ENCODE data around the gene NISCH.

NISCH gene

DNA sequence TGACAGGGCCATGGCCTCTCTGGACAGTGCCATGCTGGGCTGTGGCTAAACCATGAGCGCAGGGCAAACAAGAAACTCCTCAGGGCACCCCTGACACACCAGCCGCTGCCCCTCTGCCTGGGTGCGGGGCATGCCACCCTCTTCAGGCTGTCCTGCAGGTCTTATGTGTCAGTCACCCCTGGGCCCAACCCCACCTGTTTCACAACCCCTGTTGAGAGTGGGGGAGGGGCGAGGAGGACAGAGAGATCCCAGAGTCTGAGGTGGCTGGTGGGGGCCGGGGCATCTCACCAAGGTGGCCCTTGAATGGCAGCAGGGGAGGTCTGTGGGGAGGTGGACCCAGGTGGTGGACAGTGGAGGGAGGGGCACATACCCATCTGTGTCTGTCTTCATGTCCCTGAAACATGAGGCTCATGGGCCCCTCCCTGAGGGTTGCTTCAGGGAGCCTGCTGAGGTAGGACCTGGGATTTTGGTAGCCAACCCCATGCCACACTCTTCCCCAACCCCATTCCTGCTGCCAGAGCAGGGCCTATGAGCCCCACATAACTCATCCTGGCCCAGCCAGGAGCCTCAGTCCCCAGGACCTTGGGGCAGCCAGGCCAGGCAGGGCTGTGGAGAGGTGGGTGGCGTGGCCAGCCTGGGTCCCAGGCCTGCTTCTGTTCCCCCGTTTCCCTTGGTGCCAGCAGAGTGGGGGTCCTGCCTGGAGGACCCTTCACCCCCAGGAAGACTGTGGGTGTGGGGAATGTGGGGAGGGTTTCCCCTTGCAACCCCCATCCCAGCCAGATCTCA lies 38.0 kb downstream of the NISCH start:
- no peak for DNase-seq

- no peak for DNase-seq
Measured at GRCh38 chr3:52494445-52494844, 39.0 kb downstream of the NISCH start.

DNA sequence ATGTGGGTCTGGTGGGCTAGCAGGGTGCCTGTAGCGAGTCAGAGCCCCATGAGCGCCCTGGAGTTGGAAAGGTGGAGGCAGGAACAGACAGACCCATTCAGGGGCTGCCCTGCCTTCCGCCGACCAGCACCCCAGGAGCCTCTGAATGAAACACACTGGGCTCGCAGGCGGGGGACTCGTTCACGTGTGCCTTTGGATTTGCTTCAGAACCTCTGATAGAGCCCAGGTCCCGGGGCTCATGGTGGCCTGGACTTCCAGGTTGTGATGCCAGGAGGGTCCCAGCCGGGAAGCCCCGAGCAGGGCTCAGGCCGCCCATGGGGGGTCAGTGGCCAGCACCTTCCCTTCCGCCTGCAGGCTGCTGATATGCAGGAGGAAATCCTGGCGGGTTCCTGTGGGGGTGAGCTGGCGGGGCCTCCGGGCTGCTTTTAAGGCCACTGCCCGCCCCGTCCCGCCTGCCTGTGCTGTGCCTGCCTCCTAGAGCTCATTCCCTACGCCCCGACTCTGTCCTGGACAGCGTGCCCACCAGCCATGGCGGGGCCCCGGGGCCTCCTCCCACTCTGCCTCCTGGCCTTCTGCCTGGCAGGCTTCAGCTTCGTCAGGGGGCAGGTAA lies 39.6 kb downstream of the NISCH start, which contains the start of gene STAB1:
STAB1 (plus strand) TSS at position 453 of the 610 bp plus-strand sequence; CDS start at position 529, 76 bp downstream.
- no peak for DNase-seq

DNA sequence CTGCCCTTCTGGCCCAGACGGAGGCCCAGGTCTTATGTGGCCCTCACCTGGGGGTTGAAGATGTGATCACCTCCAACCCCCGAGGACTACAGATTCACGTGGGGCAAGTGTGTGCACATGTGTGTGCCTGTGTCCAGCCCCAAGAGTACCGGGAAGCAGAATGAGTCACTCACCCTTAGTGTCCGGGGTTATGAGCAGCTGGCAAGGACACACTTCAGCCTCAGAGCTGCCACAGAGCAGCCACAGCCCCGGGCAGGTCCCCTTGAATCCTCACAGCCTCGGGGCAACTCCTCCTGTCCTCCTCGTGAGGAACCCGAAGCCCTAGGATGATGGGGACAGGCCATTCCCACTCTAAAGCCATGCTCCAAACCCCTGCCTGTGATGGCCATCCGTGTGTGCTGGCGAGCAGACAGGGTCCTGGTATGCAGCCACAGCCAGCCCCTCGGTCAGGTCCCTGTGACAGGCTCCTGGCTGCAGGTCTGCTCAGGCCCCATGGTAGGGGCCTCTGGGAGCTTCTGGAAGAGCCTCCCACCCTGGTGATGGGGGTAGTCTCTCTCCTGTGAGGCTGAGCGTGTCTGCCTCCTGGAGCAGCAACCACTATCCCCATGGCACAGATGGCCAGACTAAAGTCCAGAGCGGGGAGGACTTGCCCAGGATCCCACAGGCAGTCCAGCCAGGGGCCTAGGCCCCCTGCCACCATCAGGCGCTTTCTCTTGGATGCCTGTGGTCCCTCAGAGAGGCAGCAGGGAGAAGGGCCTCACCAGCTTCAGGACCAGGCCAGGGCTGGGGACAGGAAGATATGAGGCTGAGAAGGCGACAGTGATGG lies 40.6 kb downstream of the NISCH start:
- no peak for DNase-seq

- DNase-seq = no peak
Measured at GRCh38 chr3:52498137-52499054, 43.0 kb downstream of the NISCH start.

- no peak for DNase-seq
Measured at GRCh38 chr3:52501046-52501445, 45.6 kb downstream of the NISCH start.

GRCh38 chr3:52502001-52502400 lies 46.6 kb downstream of the NISCH start:
- DNase-seq = no peak

DNA sequence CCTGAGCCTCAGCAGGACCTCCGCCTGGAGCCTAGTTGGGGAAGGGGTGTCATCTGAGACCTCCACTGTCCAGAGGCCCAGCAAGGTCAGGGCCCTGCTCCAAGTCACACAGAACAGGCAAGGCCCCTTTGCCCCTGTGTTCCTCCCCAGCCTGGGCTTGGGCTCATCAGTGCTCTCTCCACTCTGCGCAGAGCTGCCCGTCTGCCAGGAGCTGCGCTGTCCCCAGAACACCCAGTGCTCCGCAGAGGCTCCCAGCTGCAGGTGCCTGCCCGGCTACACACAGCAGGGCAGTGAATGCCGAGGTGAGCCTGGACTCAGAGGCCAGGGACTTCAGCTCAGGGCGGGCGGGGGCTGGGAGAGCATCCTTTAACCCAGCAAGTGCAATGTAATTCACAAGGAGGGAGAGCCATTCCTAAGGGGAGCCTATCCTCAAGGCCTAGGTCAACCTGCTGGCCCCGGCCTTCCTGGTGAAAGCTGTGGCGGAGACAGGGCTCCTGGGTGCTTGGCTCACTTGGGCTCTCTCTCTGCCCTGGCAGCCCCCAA lies 47.5 kb downstream of the NISCH start:
- no peak for DNase-seq

- DNase-seq = no peak
Measured at GRCh38 chr3:52503788-52504424, 48.5 kb downstream of the NISCH start.

GRCh38 chr3:52504977-52505376 lies 49.6 kb downstream of the NISCH start:
- no peak for DNase-seq

DNA sequence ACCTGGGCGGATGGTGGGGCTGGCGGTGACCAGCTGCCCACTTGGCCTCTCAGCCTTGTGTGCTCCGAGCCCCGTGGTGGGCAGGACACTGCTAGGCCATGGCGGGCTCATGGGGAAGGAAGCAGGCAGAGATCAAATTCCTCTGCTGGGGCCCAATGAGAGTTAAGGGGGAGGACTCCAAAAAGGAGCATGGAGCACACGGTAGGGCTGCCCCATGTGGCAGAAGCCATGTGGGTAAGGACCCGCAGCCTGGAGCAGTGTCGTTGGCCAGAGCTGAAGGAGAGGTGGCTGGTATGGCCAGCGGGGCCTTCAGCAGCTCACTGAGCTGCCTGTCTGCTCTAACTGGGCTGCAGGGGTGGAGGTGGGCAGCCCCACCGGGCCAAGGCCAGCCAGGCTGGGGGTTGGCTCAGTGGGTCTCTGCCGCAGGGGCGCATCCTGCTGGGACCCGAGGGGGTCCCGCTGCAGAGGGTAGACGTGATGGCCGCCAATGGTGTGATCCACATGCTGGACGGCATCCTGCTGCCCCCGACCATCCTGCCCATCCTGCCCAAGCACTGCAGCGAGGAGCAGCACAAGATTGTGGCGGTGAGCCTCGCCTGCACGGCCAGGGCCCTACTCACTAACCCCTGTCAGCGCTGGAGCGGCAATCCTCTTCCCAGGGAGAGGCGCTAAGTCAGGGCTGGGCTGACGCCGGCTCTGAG lies 51.0 kb downstream of the NISCH start:
- DNase-seq = no peak

DNA sequence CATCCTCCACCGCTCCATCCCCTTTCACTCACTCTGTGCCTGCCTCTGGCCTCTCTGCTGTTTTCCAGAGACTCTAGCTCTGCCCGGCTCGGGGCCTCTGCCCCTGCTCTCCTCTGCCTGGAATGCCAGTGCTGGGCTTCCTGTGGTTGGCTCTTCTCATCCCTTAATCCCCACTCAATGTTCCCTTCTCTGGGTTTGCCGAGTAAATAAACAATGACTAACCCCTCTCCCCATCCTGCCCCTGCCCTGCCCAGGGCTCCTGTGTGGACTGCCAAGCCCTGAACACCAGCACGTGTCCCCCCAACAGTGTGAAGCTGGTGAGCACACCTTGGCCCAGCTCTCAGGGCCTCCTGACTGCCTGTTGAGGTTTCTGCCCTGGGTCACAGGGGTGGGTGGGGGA lies 52.0 kb downstream of the NISCH start:
- no peak for DNase-seq

DNA sequence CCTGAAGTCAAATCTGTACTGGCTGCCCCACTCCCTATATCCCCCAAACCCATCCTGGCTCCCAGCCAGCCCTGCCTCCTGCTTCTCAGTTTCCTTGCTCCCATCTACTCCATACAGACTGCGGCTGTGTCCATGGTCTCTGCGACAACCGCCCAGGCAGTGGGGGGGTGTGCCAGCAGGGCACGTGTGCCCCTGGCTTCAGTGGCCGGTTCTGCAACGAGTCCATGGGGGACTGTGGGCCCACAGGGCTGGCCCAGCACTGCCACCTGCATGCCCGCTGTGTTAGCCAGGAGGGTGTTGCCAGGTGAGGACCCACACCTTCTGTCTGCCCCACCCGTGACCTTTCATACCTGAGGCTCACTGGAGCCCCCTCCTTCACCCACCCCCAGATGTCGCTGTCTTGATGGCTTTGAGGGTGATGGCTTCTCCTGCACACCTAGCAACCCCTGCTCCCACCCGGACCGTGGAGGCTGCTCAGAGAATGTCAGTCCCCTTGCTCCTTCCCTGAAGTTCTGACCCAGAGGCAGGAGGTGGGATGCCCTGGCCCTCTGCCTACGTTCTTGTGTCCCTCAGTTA lies 54.4 kb downstream of the NISCH start:
- no peak for DNase-seq

- no peak for DNase-seq
Measured at GRCh38 chr3:52511509-52511908, 56.1 kb downstream of the NISCH start.

GRCh38 chr3:52512105-52512504 lies 56.7 kb downstream of the NISCH start:
- no peak for DNase-seq

- DNase-seq = no peak
Measured at GRCh38 chr3:52512727-52513126, 57.3 kb downstream of the NISCH start.

- no peak for DNase-seq
Measured at GRCh38 chr3:52513281-52513680, 57.9 kb downstream of the NISCH start.

DNA sequence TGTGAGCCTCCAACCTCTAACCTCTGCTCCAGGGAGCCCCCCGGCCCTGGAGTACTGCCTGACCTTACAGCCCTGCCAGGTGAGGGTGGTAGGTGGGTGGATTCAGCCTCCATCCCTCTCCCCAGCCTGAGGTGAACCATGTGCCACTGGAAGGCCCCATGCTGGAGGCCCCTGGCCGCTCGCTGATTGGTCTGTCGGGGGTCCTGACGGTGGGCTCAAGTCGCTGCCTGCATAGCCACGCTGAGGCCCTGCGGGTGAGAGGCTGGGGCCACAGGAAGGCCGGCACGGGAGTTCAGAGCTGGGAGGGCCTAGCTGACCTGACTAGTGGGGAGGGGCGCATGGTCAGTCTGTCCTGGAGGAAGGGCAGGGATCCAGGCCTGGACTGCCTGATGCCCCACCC lies 59.2 kb downstream of the NISCH start:
- no peak for DNase-seq

GRCh38 chr3:52515192-52515591 lies 59.8 kb downstream of the NISCH start:
- DNase-seq = no peak

- DNase-seq = no peak
Measured at GRCh38 chr3:52516509-52517195, 61.2 kb downstream of the NISCH start.
